Measurements from ENCODE around the gene LITAF.

- 0 out of 2 replicates have a peak, but pooled peaks have one; percentile 6 for TF ChIP-seq CTCF (conservative IDR thresholded peaks at IDR 0.05; ENCODE audit: low read depth, low read length)
- TF ChIP-seq RFX5 (IDR thresholded peaks at IDR 0.05; ENCODE audit: low read depth, low read length): no peak
- peak; percentile 31; the same call in 1 of the 2 replicates for TF ChIP-seq NFE2L2 (IDR thresholded peaks at IDR 0.05; ENCODE audit: low read depth, low read length)
- no peak for TF ChIP-seq ELK1 (IDR thresholded peaks at IDR 0.05; ENCODE audit: borderline replicate concordance, low read depth, low read length)
- TF ChIP-seq RCOR1 (IDR thresholded peaks at IDR 0.05; ENCODE audit: insufficient replicate concordance, low read length): peak; percentile 51
- peak; percentile 66; the same call in 1 of the 2 replicates for TF ChIP-seq POLR2A (IDR thresholded peaks at IDR 0.05; ENCODE audit: low read depth, low read length)
- TF ChIP-seq SMC3 (IDR thresholded peaks at IDR 0.05; ENCODE audit: low read depth, low read length): no peak
Measured at GRCh38 chr16:11632455-11632939, 45.8 kb upstream of the LITAF start.
